ENCODE results near the gene TRIAP1.
"Not testable (repeated sequence)": the region's sequence is repeated elsewhere in the genome, so short reads cannot be mapped to it uniquely, and the experiment has no call there.

TRIAP1 gene

GRCh38 chr12:120463712-120464111 is 17.5 kb upstream of the TRIAP1 start:
- H3K27me3 Mint-ChIP-seq = no peaks in the 10 kb centered on the region
- H3K27ac Mint-ChIP-seq = no peak overlapping the region
- H3K36me3 Mint-ChIP-seq (ENCODE audit: insufficient read depth) = peaks cover 91% of the 10 kb centered on the region
- ATAC-seq (replicated peaks) (no peak), DNase-seq (no peak)
- no peaks in the 10 kb centered on the region for H3K9me3 Mint-ChIP-seq
- H3K4me1 Mint-ChIP-seq (ENCODE audit: low read depth in 2 of 2) = peaks cover 17 to 21% of the 10 kb centered on the region in 2 donors
- no peak overlapping the region for H3K4me3 Mint-ChIP-seq

GRCh38 chr12:120462099-120462640 is 16.0 kb upstream of the TRIAP1 start:
- Mint-ChIP-seq H3K9me3 (no peaks in the 10 kb centered on the region), H3K36me3 (ENCODE audit: insufficient read depth) (peaks cover 96% of the 10 kb centered on the region), H3K4me1 (ENCODE audit: low read depth in 2 of 2) (peaks cover 5 to 9% of the 10 kb centered on the region in 2 donors), H3K4me3 (no peak overlapping the region), H3K27me3 (no peaks in the 10 kb centered on the region), H3K27ac (peak overlapping the region in 1 of 2 donors; percentile 32)
- no peak for DNase-seq
- no peak for ATAC-seq (replicated peaks)

- DNase-seq = no peak
- H3K27me3 Mint-ChIP-seq = no peaks in the 10 kb centered on the region
- ATAC-seq (replicated peaks) = no peak
- no peak overlapping the region for H3K27ac Mint-ChIP-seq
- no peaks in the 10 kb centered on the region for H3K4me1 Mint-ChIP-seq (ENCODE audit: low read depth in 2 of 2)
- no peaks in the 10 kb centered on the region for H3K9me3 Mint-ChIP-seq
- no peak overlapping the region for H3K4me3 Mint-ChIP-seq
- H3K36me3 Mint-ChIP-seq (ENCODE audit: insufficient read depth) = peaks cover 92% of the 10 kb centered on the region
Measured at GRCh38 chr12:120460157-120460556, 14.0 kb upstream of the TRIAP1 start.

DNA sequence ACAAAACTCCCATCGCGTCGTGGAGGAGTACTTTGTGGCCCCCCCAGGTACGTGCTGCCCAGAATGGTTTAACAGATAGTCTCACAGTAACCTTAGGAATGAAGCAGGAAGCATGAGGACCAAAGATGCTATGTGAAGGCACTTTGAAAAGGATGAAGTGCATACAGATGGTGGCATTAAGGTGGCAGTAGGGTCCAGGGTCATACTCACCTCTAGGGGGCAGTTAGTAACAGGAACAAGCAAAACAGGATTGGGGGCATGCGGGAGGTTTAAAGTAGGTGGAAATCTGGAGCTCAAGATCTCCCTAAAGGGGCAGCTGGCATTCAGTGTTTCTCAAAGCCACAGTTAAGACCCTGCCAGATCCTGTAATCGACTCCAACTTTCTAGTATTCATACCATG is 10.9 kb upstream of the TRIAP1 start:
- Mint-ChIP-seq H3K4me1 (ENCODE audit: low read depth in 2 of 2) (no peaks in the 10 kb centered on the region), H3K27ac (peak overlapping the region; percentile 26 to 62), H3K27me3 (no peaks in the 10 kb centered on the region), H3K4me3 (no peak overlapping the region), H3K36me3 (ENCODE audit: insufficient read depth) (peaks cover 77% of the 10 kb centered on the region), H3K9me3 (no peaks in the 10 kb centered on the region)
- ATAC-seq (replicated peaks) = peak; percentile 27
- no peak for DNase-seq

GRCh38 chr12:120455302-120455701 is 9.1 kb upstream of the TRIAP1 start:
- Mint-ChIP-seq H3K27me3 (no peaks in the 10 kb centered on the region), H3K4me1 (ENCODE audit: low read depth in 2 of 2) (no peaks in the 10 kb centered on the region), H3K9me3 (no peaks in the 10 kb centered on the region), H3K4me3 (no peak overlapping the region), H3K27ac (peak overlapping the region; percentile 20 to 44), H3K36me3 (ENCODE audit: insufficient read depth) (peaks cover 69% of the 10 kb centered on the region)
- DNase-seq (no peak), ATAC-seq (replicated peaks) (no peak)

GRCh38 chr12:120453977-120454376 is 7.8 kb upstream of the TRIAP1 start:
- Mint-ChIP-seq H3K36me3 (ENCODE audit: insufficient read depth) (peaks cover 59% of the 10 kb centered on the region), H3K4me1 (ENCODE audit: low read depth in 2 of 2) (no peaks in the 10 kb centered on the region), H3K27me3 (no peaks in the 10 kb centered on the region), H3K4me3 (no peak overlapping the region), H3K9me3 (no peaks in the 10 kb centered on the region), H3K27ac (no peak overlapping the region)
- peak; percentile 97 for ATAC-seq (replicated peaks)
- no peak for DNase-seq

DNA sequence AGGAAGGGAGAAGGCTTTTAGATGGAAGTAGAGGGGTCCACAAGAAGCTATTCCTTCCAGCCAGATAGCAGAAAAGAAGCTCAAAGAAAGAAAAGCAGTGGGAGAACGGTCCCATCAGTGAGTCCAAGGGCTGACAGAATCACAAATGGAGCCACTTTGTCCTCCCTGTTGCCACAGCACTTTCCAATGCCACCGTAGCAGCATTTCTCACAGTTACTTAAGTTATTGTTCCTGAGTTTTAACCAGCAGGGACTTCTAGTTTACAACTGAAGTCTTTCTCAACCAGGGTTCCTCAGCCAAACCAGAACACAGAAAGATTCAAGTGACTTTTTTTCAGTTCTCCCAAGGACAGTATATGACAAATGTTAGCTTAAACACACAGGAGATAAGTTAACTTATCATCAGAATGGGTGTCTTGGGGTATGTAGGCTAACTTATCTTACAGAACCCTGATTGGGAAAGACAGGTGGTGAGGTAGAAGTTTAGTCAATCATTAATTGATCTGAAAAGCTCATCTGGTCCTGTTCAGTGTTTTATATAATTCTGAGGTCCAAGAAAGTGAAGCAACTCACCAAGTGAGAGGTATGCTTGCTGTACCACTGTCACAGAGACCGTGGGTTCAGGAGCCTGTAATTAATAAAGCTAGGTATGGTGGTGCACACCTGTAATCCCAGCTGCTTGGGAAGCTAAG is 7.0 kb upstream of the TRIAP1 start:
- Mint-ChIP-seq H3K4me3 (no peak overlapping the region), H3K27ac (no peak overlapping the region), H3K27me3 (no peaks in the 10 kb centered on the region), H3K4me1 (ENCODE audit: low read depth in 2 of 2) (no peaks in the 10 kb centered on the region), H3K36me3 (ENCODE audit: insufficient read depth) (peaks cover 59% of the 10 kb centered on the region), H3K9me3 (no peaks in the 10 kb centered on the region)
- DNase-seq = no peak
- ATAC-seq (replicated peaks) = no peak

DNA sequence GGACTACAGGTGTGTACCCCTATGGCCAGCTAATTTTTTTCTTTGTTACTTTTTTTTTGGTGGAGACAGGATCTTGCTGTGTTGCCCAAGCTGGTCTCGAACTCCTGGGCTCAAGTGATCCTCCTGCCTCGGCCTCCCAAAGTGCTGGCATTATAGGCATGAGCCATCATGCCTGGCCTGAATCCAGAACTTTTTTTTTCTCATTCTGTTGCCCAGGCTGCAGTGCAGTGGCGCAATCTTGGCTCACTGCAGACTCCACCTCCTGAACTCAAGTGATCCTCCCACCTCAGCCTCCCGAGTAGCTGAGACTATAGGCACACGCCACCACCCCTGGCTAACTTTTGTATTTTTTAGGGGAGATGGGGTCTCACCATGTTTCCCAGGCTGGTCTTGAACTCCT is 6.3 kb upstream of the TRIAP1 start:
- not testable (repeated sequence) for H3K27ac Mint-ChIP-seq; DNase-seq; H3K27me3 Mint-ChIP-seq; ATAC-seq (replicated peaks); H3K9me3 Mint-ChIP-seq; H3K4me1 Mint-ChIP-seq (ENCODE audit: low read depth in 2 of 2); H3K4me3 Mint-ChIP-seq
- H3K36me3 Mint-ChIP-seq (ENCODE audit: insufficient read depth) = peaks cover 59% of the 10 kb centered on the region

GRCh38 chr12:120447992-120448391 is 1.8 kb upstream of the TRIAP1 start:
- peaks cover 58% of the 10 kb centered on the region for H3K36me3 Mint-ChIP-seq (ENCODE audit: insufficient read depth)
- peak overlapping the region; percentile 92 to 99 for H3K27ac Mint-ChIP-seq

GRCh38 chr12:120446844-120447178 is 627 bp upstream of the TRIAP1 start:
- Mint-ChIP-seq H3K4me1 (ENCODE audit: low read depth in 2 of 2) (peaks cover 18 to 19% of the 10 kb centered on the region in 2 donors), H3K27ac (peak overlapping the region; percentile 92 to 99), H3K4me3 (peak overlapping the region; percentile 96 to 99), H3K36me3 (ENCODE audit: insufficient read depth) (peaks cover 58% of the 10 kb centered on the region)
- not testable (repeated sequence) for DNase-seq, H3K27me3 Mint-ChIP-seq, H3K9me3 Mint-ChIP-seq
- peak; percentile 28 for ATAC-seq (replicated peaks)

More at GRCh38 chr12:120447992-120448391, 1.8 kb upstream of the TRIAP1 start:
- Mint-ChIP-seq H3K27me3 (no peaks in the 10 kb centered on the region), H3K9me3 (no peaks in the 10 kb centered on the region), H3K4me1 (ENCODE audit: low read depth in 2 of 2) (peaks cover 18 to 19% of the 10 kb centered on the region in 2 donors), H3K4me3 (peak overlapping the region; percentile 96 to 99)
- ATAC-seq (replicated peaks) = no peak
- DNase-seq = no peak

GRCh38 chr12:120444676-120445075 is 1.5 kb downstream of the TRIAP1 start:
- Mint-ChIP-seq H3K4me3 (peak overlapping the region; percentile 96 to 99), H3K4me1 (ENCODE audit: low read depth in 2 of 2) (peaks cover 21 to 22% of the 10 kb centered on the region in 2 donors), H3K9me3 (no peaks in the 10 kb centered on the region), H3K27ac (no peak overlapping the region), H3K36me3 (ENCODE audit: insufficient read depth) (peaks cover 65% of the 10 kb centered on the region), H3K27me3 (no peaks in the 10 kb centered on the region)
- no peak for ATAC-seq (replicated peaks)
- no peak for DNase-seq

DNA sequence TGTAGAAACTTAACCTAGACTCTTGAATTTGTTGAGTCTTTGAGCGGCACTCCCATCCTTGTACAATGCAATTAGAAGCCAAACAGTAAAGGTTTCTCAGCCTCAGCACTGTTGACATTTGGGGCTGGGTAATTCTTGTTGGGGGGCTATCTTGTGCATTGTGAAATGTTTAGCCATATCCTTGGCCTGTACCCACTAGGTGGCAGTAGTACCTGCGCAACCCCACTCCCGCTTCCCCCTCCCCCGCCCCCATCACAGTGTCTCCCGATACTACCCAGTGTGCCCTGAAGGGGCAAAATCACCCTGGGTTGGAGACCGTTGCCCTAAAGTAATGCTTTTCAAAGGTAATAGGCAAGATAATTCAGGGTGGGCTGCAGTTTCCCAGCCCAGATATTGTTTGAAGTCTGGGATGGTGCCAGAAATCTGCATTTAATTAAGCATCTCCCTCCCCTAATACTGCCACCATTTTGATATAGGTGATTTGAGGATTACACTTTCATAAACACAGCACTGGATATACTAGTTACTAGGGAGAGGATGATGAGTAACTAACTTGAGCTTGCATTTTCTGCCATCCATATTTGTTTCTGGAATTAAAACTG is 6.4 kb downstream of the TRIAP1 start:
- H3K27me3 Mint-ChIP-seq = no peaks in the 10 kb centered on the region
- H3K9me3 Mint-ChIP-seq = no peaks in the 10 kb centered on the region
- peaks cover 17 to 18% of the 10 kb centered on the region in 2 donors for H3K4me1 Mint-ChIP-seq (ENCODE audit: low read depth in 2 of 2)
- H3K36me3 Mint-ChIP-seq (ENCODE audit: insufficient read depth) = peaks cover 52% of the 10 kb centered on the region
- no peak overlapping the region for H3K27ac Mint-ChIP-seq
- peak; percentile 52 for ATAC-seq (replicated peaks)
- peak overlapping the region; percentile 91 to 97 for H3K4me3 Mint-ChIP-seq
- peak; percentile 66 to 71 (median 70) for DNase-seq

DNA sequence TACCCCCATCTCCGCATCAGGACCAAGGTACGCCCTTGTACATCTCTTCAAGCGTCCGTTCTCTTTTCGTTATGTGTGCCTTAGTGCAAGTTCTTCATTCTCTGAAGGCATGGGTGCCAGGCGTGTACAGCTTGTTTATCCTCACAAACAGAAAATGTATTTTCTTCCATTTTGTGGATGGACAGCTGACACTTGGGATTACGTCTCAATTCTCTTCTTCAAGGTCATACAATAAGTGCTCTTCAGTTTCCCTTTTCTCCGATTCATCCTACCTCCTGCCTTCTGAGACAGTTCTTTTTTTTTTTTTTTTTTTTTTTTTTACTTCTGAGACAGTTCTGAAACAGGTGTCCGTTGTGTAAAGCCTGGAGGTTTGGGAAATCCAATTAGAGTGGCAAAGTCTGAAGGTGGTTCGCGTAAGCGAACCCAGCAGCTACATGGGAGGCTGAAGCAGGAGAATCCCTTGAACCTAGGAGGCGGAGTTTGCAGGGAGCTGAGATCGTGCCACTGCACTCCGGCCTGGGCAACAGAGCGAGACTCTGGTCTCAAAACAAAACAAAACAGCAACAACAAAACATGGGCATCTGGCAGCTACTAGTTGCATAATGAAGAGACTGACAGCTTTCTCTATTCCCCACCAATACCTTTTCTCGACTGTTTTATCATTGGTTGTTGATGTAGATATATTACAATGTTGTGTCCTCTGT is 7.5 kb downstream of the TRIAP1 start:
- H3K36me3 Mint-ChIP-seq (ENCODE audit: insufficient read depth) = peaks cover 47% of the 10 kb centered on the region
- no peaks in the 10 kb centered on the region for H3K9me3 Mint-ChIP-seq
- ATAC-seq (replicated peaks) = no peak
- H3K27me3 Mint-ChIP-seq = no peaks in the 10 kb centered on the region
- DNase-seq = no peak
- peak overlapping the region; percentile 69 to 95 for H3K27ac Mint-ChIP-seq
- H3K4me1 Mint-ChIP-seq (ENCODE audit: low read depth in 2 of 2) = peaks cover 17 to 18% of the 10 kb centered on the region in 2 donors
- peak overlapping the region; percentile 91 to 97 for H3K4me3 Mint-ChIP-seq

Data from effector memory CD8-positive, alpha-beta T cell (primary cell).